Effector CD8-positive, alpha-beta T cell (primary cell): Measurements from ENCODE around the gene FEM1B.
"Not testable (repeated sequence)": the region's sequence is repeated elsewhere in the genome, so short reads cannot be mapped to it uniquely, and the experiment has no call there.

Experiments
- DNase-seq: peaks from one replicate; lab custom pipeline; 2025; lab: John Stamatoyannopoulos, UW
- total RNA-seq, 4 experiments: gene quantifications; one replicate each; lab custom pipeline; 2026; lab: John Stamatoyannopoulos, UW

Gene FEM1B
- 117 to 137 (median 129) reads per million in 4 experiments for total RNA-seq

GRCh38 chr15:68277603-68278344 lies at the start of gene FEM1B:
Gene FEM1B (plus strand): TSS chr15:68277745. CDS start chr15:68278418, 673 bp downstream.
- DNase-seq: peak; percentile 78

DNA sequence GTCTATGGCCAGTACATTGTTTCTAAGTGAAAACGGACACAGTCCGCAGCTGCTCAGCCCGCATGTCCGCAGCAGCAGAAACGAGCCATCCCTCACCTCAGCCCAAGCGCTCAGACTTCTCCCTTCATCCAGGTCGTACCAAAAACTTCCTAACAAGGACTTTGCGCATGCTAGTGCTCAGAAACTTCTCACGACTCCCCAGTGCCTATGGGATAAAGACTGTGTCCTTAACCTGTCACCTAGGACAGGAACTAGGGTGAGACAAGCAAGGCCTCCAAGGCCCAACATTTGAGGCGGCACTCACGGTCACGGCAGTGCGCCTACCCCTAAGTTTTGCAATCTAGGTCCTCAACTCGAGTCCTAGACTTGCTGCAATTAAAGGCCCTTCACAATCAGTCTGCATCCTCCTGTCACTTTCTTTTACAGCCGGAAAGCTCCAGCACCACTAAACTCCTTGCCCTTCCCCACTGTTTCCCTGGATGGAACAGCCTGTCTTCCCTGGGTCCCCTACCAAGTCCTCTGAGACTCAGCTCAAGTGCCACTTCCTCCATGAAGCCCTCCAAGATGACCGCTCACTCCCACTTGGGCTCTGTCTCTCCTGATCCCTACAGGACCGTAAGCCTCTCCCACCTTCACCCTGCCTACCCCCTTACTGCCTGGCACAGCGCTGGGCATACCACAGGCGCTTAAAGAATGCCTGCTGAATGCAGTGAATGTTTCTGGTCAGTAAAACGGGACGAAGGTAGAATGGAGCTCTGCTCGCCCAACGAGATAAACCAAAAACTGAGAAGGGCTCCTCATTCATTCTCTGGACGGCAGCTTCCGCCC lies 49.2 kb upstream of the FEM1B start:
- no peak for DNase-seq

DNA sequence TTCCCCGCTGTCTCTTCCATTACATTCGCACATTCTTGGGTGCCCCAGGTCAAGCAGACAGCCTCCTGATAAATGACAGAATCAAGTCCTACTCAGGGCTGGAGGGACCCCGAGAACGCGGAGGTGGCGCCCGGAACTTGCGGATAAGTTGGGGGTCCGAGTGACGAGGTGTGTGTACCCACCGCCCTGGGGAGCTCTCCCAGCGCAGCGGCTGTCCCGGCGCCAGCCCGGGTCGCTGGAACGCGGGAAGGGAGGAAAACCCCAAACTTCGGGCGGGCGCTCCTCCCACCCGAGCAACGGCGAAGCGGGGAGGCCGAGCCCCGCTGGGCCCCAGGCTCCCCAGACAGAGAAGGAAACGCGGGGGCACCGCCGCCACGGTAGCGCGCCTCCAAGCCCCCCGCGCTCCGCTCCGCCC lies 48.6 kb upstream of the FEM1B start:
- no peak for DNase-seq

- DNase-seq: peak; percentile 73
These were observed 48.0 kb upstream of the FEM1B start, which contains the start of gene CLN6 for GRCh38 chr15:68229386-68230156. Gene CLN6 (minus strand): TSS chr15:68229728. CDS start chr15:68229584, 144 bp downstream.

DNA sequence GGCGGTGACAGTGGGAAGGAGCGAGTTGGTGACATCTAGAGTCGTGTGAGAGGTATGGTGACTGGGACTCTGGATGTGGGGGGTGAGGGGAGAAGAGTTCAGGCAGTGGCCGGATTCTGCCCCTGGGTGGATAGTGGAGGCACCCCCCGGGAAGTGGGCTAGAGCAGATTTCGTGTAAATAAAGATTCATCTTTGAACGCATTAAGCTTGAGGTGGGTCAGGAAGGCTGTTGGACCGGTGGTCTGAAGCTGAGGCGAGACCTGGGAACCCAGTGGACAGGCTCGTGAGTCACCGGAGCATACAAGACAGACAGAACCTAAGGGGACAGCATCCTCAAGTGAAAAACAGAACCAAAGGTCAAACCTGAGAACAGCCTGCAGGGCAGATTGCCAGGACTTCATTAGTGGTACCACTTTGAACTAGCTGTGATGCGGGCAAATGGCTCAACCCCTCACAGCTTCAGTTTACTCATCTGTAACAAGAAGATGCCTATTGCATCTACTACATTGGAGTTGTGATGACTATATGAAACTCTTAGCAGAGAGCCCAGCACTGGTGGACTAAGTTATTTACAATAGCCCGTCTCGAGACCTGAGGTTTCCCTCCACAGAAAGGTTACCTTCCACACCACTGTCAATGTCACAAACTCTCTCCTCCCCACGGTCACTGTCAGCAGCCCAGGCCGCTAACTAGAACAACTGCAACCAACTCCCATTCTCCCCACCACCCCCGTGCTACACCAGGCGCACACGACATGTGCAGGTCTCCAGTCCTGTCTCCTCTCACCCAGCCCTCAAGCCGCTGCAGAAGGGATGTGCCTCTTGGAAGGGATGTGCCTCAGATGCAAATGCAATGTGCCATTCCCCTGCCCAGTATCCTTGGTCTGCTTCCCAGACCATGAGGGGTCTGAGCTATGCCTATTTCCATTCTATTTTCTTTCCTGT lies 47.1 kb upstream of the FEM1B start:
- no peak for DNase-seq

GRCh38 chr15:68231102-68231818 lies 46.3 kb upstream of the FEM1B start:
- DNase-seq: no peak

- no peak for DNase-seq
These were observed 45.1 kb upstream of the FEM1B start for GRCh38 chr15:68232449-68232848.

- DNase-seq: no peak
These were observed 44.6 kb upstream of the FEM1B start for GRCh38 chr15:68232937-68233336.

- no peak for DNase-seq
These were observed 43.5 kb upstream of the FEM1B start for GRCh38 chr15:68234060-68234459.

DNA sequence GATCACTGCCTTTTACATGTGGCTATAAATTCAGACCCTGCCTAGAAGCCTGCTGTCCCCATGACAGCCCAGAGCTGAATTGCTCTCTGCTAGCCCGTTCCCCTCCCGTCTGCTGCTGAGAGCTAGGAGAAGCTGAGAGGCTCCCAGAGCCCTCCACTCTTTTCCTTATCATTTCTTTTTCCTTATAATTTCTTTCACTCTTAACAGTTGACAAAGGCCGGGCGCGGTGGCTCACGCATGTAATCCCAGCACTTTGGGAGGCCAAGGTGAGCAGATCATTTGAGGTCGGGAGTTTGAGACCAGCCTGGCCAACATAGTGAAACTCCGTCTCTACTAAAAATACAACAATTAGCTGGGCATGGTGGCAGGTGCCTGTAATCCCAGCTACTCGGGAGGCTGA lies 43.0 kb upstream of the FEM1B start:
- not testable (repeated sequence) for DNase-seq

- no peak for DNase-seq
These were observed 42.5 kb upstream of the FEM1B start for GRCh38 chr15:68235022-68235421.

- no peak for DNase-seq
These were observed 38.5 kb upstream of the FEM1B start for GRCh38 chr15:68239025-68239424.

- DNase-seq: no peak
These were observed 36.2 kb upstream of the FEM1B start for GRCh38 chr15:68241088-68241935.

GRCh38 chr15:68244235-68244634 lies 33.3 kb upstream of the FEM1B start:
- DNase-seq: no peak

DNA sequence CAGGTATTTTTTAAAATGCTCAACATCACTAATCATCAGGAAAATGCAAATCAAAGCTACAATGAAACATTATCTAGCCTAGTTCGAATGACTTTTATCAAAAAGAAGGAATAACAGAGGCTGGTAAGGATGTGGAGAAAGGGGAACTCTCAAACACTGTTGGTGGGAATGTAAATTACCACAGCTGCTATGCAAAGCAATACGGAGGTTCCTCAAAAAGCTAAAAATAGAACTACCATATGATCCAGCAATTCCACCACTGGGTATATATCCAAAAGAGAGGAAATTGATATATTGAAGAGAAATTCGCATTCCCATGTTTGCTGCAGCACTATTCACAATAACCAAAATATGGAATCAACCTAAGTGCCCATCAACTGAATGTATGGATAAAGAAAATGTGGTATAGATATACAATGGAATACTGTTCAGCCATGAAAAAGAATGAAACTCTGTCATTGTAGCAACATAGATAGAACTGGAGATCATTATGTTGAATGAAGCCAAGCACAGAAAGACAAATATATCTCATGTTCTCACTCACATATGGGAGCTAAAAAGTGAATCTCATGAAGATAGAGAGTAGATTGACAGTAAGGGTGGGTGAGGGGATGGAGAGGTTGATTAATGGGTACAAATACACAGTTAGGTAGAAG lies 28.4 kb upstream of the FEM1B start:
- no peak for DNase-seq

DNA sequence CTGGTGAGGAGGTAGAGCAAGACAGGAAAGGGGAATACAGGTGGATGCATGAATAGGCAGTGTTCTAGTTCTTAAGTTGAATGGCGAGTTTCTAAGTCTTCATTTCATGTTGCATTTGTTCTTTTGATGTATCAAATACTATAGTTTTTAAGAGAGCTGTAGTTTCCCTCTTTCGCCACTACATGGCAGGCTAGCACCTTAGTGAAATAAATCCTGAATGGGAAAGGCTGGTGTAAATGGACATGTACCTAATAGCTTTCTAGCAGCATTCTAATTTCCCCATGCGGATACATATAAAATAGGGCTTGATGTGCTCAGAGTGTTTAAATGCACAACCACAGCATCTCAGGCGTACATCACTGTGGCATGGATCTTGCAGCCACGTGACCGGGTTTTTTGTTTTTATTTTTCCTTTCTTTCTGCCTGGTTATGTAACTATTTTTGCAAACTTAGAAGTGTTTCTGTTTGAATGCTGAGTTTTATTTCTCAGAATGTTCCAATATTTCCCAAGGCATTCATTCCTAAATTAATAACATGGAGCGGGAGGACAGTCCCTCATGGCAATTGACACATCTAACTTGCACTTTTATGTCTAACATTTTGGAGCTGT lies 24.5 kb upstream of the FEM1B start:
- peak; percentile 16 for DNase-seq

- DNase-seq: peak; percentile 38
These were observed 20.7 kb upstream of the FEM1B start for GRCh38 chr15:68256675-68257450.

- no peak for DNase-seq
These were observed 18.9 kb upstream of the FEM1B start for GRCh38 chr15:68258692-68259091.
